WTC11 (cell line): ENCODE measurements around the gene RASSF1. TPM values are rescaled to one million over a fixed set of nuclear protein-coding genes. Genes with fewer than 3 reads are reported as not detected.

Experiments used
- ATAC-seq: fragments of 200-7000 bp; cut with Tn5 transposase; 2 replicates; pipeline ENCODE4 v1.10.0; 2021; ENCODE audit warnings: mild to moderate bottlenecking, moderate library complexity
- CTCF ChIA-PET: fragments of 300-600 bp; sonication (Branson Sonifier 250); formaldehyde crosslinking; loops from one replicate; lab custom pipeline; 2021; ENCODE audit warnings: antibody characterized with exemption; lab: Charles Lee
- POLR2A ChIA-PET: fragments of 350-600 bp; sonication (Branson Sonifier 250); formaldehyde crosslinking; loops from one replicate; lab custom pipeline; 2021; ENCODE audit warnings: antibody characterized with exemption; lab: Charles Lee
- DNase-seq: peaks from one replicate; pipeline ENCODE4 v3.0.0; 2021; ENCODE audit warnings: low spot score
- H3K27ac Mint-ChIP-seq: 2 replicates; pipeline ENCODE4 v1.8.0; 2021; ENCODE audit warnings: mixed read lengths
- H3K27me3 Mint-ChIP-seq: 2 replicates; pipeline ENCODE4 v1.8.0; 2021; ENCODE audit warnings: low read depth, mild to moderate bottlenecking, moderate library complexity, mixed read lengths
- H3K36me3 Mint-ChIP-seq: 2 replicates; pipeline ENCODE4 v1.8.0; 2021; ENCODE audit warnings: mixed read lengths
- H3K4me1 Mint-ChIP-seq: 2 replicates; pipeline ENCODE4 v1.8.0; 2022; ENCODE audit warnings: mixed read lengths
- H3K4me3 Mint-ChIP-seq: 2 replicates; pipeline ENCODE4 v1.8.0; 2021; ENCODE audit warnings: mild to moderate bottlenecking, moderate library complexity, mixed read lengths
- H3K9me3 Mint-ChIP-seq: 2 replicates; pipeline ENCODE4 v1.8.0; 2021; ENCODE audit warnings: mixed read lengths
- ATF1 ChIP-seq: sonication (generic); formaldehyde crosslinking; IDR thresholded peaks from 2 replicates; pipeline ENCODE4 v1.8.1; 2023; ENCODE audit warnings: mild to moderate bottlenecking, moderate library complexity, missing genetic modification reagents
- ATF2 ChIP-seq: sonication (generic); formaldehyde crosslinking; IDR thresholded peaks from 2 replicates; pipeline ENCODE4 v1.8.1; 2022; ENCODE audit warnings: low read depth, missing genetic modification reagents, borderline replicate concordance
- CTCF ChIP-seq: fragments of 200-600 bp; IDR thresholded peaks from 2 replicates; pipeline ENCODE4 v1.8.0; 2022; ENCODE audit warnings: antibody characterized with exemption
- ELF4 ChIP-seq: sonication (generic); formaldehyde crosslinking; IDR thresholded peaks from 2 replicates; pipeline ENCODE4 v1.8.1; 2022; ENCODE audit warnings: low read depth, mild to moderate bottlenecking, moderate library complexity, missing genetic modification reagents
- FOXP1 ChIP-seq: sonication (generic); formaldehyde crosslinking; IDR thresholded peaks from 2 replicates; pipeline ENCODE4 v1.8.0; 2022; ENCODE audit warnings: missing genetic modification reagents, mild to moderate bottlenecking, moderate library complexity, borderline replicate concordance
- KAT7 ChIP-seq: sonication (generic); formaldehyde crosslinking; IDR thresholded peaks from 2 replicates; pipeline ENCODE4 v1.8.1; 2023; ENCODE audit warnings: missing genetic modification reagents, mild to moderate bottlenecking, borderline replicate concordance
- MYBL2 ChIP-seq: sonication (generic); formaldehyde crosslinking; IDR thresholded peaks from 2 replicates; pipeline ENCODE4 v1.8.1; 2023; ENCODE audit warnings: mild to moderate bottlenecking, moderate library complexity, missing genetic modification reagents
- NFE2L1 ChIP-seq: sonication (generic); formaldehyde crosslinking; IDR thresholded peaks from 2 replicates; pipeline ENCODE4 v1.8.1; 2023; ENCODE audit warnings: missing genetic modification reagents
- NFYB ChIP-seq: sonication (generic); formaldehyde crosslinking; conservative IDR thresholded peaks from 2 replicates; pipeline ENCODE4 v1.8.0; 2022; ENCODE audit warnings: low read depth, missing genetic modification reagents
- PRRX2 ChIP-seq: fragments of 250-450 bp; sonication (Bioruptor Pico); IDR thresholded peaks from 2 replicates; pipeline ENCODE4 v1.8.0; 2021; ENCODE audit warnings: mild to moderate bottlenecking
- SMAD4 ChIP-seq: sonication (generic); formaldehyde crosslinking; IDR thresholded peaks from 2 replicates; pipeline ENCODE4 v1.8.0; 2022; ENCODE audit warnings: mild to moderate bottlenecking, missing genetic modification reagents
- SOX15 ChIP-seq: fragments of 250-450 bp; sonication (Bioruptor Pico); IDR thresholded peaks from 2 replicates; pipeline ENCODE4 v1.9.0; 2021; ENCODE audit warnings: mild to moderate bottlenecking
- TEAD1 ChIP-seq: sonication (generic); formaldehyde crosslinking; IDR thresholded peaks from 2 replicates; pipeline ENCODE4 v1.8.0; 2022; ENCODE audit warnings: mild to moderate bottlenecking, missing genetic modification reagents
- TEAD4 ChIP-seq: sonication (generic); formaldehyde crosslinking; IDR thresholded peaks from 2 replicates; pipeline ENCODE4 v1.8.0; 2022; ENCODE audit warnings: mild to moderate bottlenecking, missing genetic modification reagents
- USF2 ChIP-seq: sonication (generic); formaldehyde crosslinking; IDR thresholded peaks from 2 replicates; pipeline ENCODE4 v1.8.1; 2023; ENCODE audit warnings: mild to moderate bottlenecking, missing genetic modification reagents, moderate library complexity
- ZNF121 ChIP-seq: sonication (generic); formaldehyde crosslinking; IDR thresholded peaks from 2 replicates; pipeline ENCODE4 v1.8.0; 2023; ENCODE audit warnings: missing genetic modification reagents
- ZNF232 ChIP-seq: sonication (generic); formaldehyde crosslinking; IDR thresholded peaks from 2 replicates; pipeline ENCODE4 v1.8.0; 2022; ENCODE audit warnings: mild to moderate bottlenecking, missing genetic modification reagents
- ZNF263 ChIP-seq: sonication (generic); formaldehyde crosslinking; IDR thresholded peaks from 2 replicates; pipeline ENCODE4 v1.8.1; 2022; ENCODE audit warnings: low read depth, mild to moderate bottlenecking, moderate library complexity, missing genetic modification reagents
- ZNF423 ChIP-seq: fragments of 250-450 bp; sonication (Bioruptor Pico); IDR thresholded peaks from 2 replicates; pipeline ENCODE4 v2.1.2; 2022; ENCODE audit warnings: mild to moderate bottlenecking, moderate library complexity
- ZNF425 ChIP-seq: fragments of 250-450 bp; sonication (Bioruptor Pico); conservative IDR thresholded peaks from 2 replicates; pipeline ENCODE4 v1.9.0; 2021; ENCODE audit warnings: mild to moderate bottlenecking
- ZNF512 ChIP-seq: sonication (generic); formaldehyde crosslinking; IDR thresholded peaks from 2 replicates; pipeline ENCODE4 v1.8.1; 2022; ENCODE audit warnings: missing genetic modification reagents, borderline replicate concordance
- total RNA-seq: library from RNA; stranded (reverse); gene quantifications from 3 replicates; pipeline ENCODE4 v1.2.3, GENCODE V29; 2021
- TF ChIP-seq, protein P1 (sequence below): sonication (generic); formaldehyde crosslinking; IDR thresholded peaks from 2 replicates; pipeline ENCODE4 v1.8.1; 2023; ENCODE audit warnings: mild to moderate bottlenecking, missing genetic modification reagents
- TF ChIP-seq, protein P2 (sequence below): sonication (generic); formaldehyde crosslinking; IDR thresholded peaks from 2 replicates; pipeline ENCODE4 v1.8.0; 2022; ENCODE audit warnings: mild to moderate bottlenecking, missing genetic modification reagents

The RASSF1 gene
- total RNA-seq, 1 experiment from 2014 or later = 14.5 TPM

DNA sequence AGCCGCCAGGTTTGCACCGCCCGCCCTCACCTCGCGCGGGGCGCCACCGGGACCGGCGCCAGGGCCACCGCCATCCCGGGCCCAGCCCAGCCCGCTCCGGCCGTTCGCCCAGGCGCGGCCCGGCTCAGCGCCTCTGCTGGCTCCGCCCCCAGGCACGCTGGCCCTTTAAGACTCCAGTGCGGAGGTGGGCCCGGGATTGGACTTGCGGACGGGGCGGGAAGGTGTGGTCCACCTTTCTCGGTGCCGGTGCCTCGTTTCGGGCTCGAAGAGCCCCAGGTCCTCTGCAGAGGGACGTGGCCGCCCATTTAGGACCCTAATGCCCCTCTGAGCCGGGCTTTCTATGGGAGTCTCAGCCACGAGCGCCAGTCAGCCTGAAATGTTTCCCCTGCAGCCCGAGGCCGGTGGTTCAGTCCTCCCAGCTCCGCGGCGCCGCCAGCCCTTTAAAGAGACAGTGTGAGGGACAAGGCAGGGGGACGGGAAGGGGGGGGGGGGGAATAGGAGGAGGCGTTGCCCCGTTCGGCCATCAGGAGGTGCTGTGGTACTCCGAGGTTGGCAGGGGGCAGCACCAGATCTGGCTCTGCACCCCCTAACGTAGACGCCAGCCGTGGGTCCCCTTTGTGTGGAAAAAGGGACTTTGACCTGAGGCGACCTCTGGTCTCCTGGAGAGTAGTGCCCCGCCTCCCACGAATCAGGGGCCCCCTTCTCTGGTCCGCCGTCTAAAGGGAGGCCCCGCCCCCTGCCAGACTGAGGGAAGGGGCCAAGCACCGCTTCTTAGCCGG is 19.1 kb downstream of the RASSF1 start (continued):
- TF ChIP-seq NFE2L1 = peak; percentile 25; the same call in 1 of the 2 replicates
- peak; percentile 15; the same call in 1 of the 2 replicates for TF ChIP-seq FOXP1 (CRISPR knock-in tag)
- no peak for TF ChIP-seq ZNF423
- TF ChIP-seq, protein P1, sequence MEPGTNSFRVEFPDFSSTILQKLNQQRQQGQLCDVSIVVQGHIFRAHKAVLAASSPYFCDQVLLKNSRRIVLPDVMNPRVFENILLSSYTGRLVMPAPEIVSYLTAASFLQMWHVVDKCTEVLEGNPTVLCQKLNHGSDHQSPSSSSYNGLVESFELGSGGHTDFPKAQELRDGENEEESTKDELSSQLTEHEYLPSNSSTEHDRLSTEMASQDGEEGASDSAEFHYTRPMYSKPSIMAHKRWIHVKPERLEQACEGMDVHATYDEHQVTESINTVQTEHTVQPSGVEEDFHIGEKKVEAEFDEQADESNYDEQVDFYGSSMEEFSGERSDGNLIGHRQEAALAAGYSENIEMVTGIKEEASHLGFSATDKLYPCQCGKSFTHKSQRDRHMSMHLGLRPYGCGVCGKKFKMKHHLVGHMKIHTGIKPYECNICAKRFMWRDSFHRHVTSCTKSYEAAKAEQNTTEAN (CRISPR knock-in tag) = 0 out of 2 replicates have a peak, but pooled peaks have one; percentile 9
- peak; percentile 56; the same call in 1 of the 2 replicates for TF ChIP-seq CTCF
- no peak for TF ChIP-seq ZNF121 (CRISPR knock-in tag)
- 0 out of 2 replicates have a peak, but pooled peaks have one; percentile 10 for TF ChIP-seq ZNF263 (CRISPR knock-in tag)

DNA sequence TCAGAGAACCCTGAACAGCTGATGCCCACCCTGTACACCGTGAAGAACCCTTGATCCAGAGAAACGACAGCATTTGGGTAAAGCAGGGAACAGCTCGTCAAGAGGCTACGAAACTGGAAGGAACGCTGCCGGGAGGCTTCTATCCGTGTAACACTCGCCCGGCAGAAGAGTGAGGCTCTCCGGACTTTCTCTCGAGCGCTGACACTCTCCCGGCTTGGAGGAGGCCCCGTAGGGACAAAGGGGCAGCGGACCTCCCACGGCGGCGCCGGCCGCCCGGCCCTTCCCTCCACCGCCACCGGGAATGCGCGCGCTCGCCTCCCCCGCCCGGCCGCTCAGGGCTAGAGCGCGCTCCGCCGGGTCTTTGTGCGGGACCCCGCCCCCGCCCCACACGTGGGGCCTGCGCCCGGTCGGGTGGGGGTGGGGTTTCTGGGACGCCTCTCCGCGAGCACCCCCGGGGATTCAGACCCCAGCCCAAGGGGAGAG is 19.7 kb downstream of the RASSF1 start:
- DNase-seq = peak; percentile 81
- POLR2A ChIA-PET = interaction anchor here (0.6 to 2.0 kb wide), 5 partner anchors 16 to 124 kb away, joined by 3 to 8 read pairs (median 5); partner anchors contain the start of genes HYAL3 and NAA80
- Mint-ChIP-seq H3K27ac (peak overlapping the region; percentile 44), H3K36me3 (peaks cover 35% of the 10 kb centered on the region), H3K9me3 (no peaks in the 10 kb centered on the region), H3K4me3 (peak overlapping the region; percentile 93), H3K4me1 (peaks cover 40% of the 10 kb centered on the region), H3K27me3 (no peaks in the 10 kb centered on the region)
- peak; percentile 26 for ATAC-seq
- CTCF ChIA-PET = interaction anchor here (0.6 to 5.5 kb wide), 39 partner anchors 12 to 1382 kb away, joined by 3 to 95 read pairs (median 4); partner anchors contain the start of genes CISH, CYB561D2, HEMK1 and HYAL1
- TF ChIP-seq TEAD1 (CRISPR knock-in tag) (no peak), ELF4 (CRISPR knock-in tag) (no peak), FOXP1 (CRISPR knock-in tag) (peak; percentile 79; the same call in 1 of the 2 replicates), MYBL2 (CRISPR knock-in tag) (0 out of 2 replicates have a peak, but pooled peaks have one; percentile 36), SMAD4 (no peak), SOX15 (CRISPR knock-in tag) (no peak), ZNF512 (CRISPR knock-in tag) (no peak), ATF1 (no peak), PRRX2 (CRISPR knock-in tag) (no peak), TEAD4 (no peak), ZNF232 (CRISPR knock-in tag) (no peak), ATF2 (CRISPR knock-in tag) (no peak), USF2 (CRISPR knock-in tag) (peak; percentile 81), ZNF425 (no peak), KAT7 (peak; percentile 99), NFYB (no peak)
- TF ChIP-seq, protein P2, sequence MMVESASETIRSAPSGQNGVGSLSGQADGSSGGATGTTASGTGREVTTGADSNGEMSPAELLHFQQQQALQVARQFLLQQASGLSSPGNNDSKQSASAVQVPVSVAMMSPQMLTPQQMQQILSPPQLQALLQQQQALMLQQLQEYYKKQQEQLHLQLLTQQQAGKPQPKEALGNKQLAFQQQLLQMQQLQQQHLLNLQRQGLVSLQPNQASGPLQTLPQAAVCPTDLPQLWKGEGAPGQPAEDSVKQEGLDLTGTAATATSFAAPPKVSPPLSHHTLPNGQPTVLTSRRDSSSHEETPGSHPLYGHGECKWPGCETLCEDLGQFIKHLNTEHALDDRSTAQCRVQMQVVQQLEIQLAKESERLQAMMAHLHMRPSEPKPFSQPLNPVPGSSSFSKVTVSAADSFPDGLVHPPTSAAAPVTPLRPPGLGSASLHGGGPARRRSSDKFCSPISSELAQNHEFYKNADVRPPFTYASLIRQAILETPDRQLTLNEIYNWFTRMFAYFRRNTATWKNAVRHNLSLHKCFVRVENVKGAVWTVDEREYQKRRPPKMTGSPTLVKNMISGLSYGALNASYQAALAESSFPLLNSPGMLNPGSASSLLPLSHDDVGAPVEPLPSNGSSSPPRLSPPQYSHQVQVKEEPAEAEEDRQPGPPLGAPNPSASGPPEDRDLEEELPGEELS (CRISPR knock-in tag) = no peak
